Activated T-helper 1 cell treated with anti-CD3 and anti-CD28 coated beads, Interleukin-12 subunit alpha, Interleukin-12 subunit beta, Interleukin-2, Interleukin-4 antibody, amounts not matched to agents 30 ng/mL and 10 ng/mL and 1 ng/mL, durations not matched to agents 14 hours and 24 hours and 36 hours (primary cell): ENCODE data around the gene EIF4G3. TPM values are rescaled to one million over a fixed set of nuclear protein-coding genes. Genes with fewer than 3 reads are reported as not detected.
"Not testable (repeated sequence)": the region's sequence is repeated elsewhere in the genome, so short reads cannot be mapped to it uniquely, and the experiment has no call there.

Source experiments
- DNase-seq: peaks from one replicate; pipeline ENCODE4 v3.0.0; 2021; ENCODE audit warnings: low spot score
- H3K27ac Mint-ChIP-seq: one replicate; pipeline ENCODE4 v1.8.0; 2021; ENCODE audit warnings: mild to moderate bottlenecking, mixed read lengths
- H3K27me3 Mint-ChIP-seq: one replicate; pipeline ENCODE4 v1.8.0; 2022; ENCODE audit warnings: mild to moderate bottlenecking, moderate library complexity, mixed read lengths; ENCODE audit not compliant: insufficient read depth
- H3K36me3 Mint-ChIP-seq: one replicate; pipeline ENCODE4 v1.8.0; 2021; ENCODE audit warnings: low read depth, mixed read lengths
- H3K4me1 Mint-ChIP-seq: one replicate; pipeline ENCODE4 v1.8.0; 2021; ENCODE audit warnings: low read depth, mixed read lengths
- H3K4me3 Mint-ChIP-seq: one replicate; pipeline ENCODE4 v1.8.0; 2021; ENCODE audit warnings: mild to moderate bottlenecking, moderate library complexity, mixed read lengths
- H3K9me3 Mint-ChIP-seq: one replicate; pipeline ENCODE4 v1.8.0; 2021; ENCODE audit warnings: mixed read lengths
- intact Hi-C: fragments of 100-400 bp; cut with micrococcal nuclease; formaldehyde crosslinking; loops from one replicate; pipeline ENCODE4 v1.15.1; 2024
- total RNA-seq: library from RNA; stranded (reverse); gene quantifications from 2 replicates; pipeline ENCODE4 v1.2.3, GENCODE V29; 2022

Gene EIF4G3
- total RNA-seq, 1 donor from 2014 or later, result 67.5 TPM

DNA sequence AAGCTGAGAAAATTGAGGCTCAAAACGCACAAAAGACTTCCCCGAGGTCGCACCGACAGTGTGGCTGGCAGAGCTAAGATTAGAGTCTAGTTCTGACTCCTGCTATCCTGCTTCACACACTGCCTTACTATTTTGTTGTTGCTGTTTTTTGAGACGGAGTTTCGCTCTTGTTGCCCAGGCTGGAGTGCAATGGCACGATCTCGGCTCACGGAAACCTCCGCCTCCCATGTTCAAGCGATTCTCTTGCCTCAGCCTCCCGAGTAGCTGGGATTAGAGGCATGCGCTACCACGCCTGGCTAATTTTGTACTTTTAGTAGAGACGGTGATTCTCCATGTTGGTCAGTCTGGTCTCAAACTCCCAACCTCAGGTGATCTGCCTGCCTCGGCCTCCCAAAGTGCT lies 1.6 kb upstream of the EIF4G3 start:
- not testable (repeated sequence) for DNase-seq, H3K27ac Mint-ChIP-seq, H3K27me3 Mint-ChIP-seq, H3K36me3 Mint-ChIP-seq, H3K9me3 Mint-ChIP-seq
- Mint-ChIP-seq H3K4me1 (peaks cover 21% of the 10 kb centered on the region), H3K4me3 (peak overlapping the region; percentile 52)
- intact Hi-C loops, result loop anchor here (5.0 kb wide), 2 partner anchors 114 to 246 kb away; partner anchors contain the start of gene ECE1

DNA sequence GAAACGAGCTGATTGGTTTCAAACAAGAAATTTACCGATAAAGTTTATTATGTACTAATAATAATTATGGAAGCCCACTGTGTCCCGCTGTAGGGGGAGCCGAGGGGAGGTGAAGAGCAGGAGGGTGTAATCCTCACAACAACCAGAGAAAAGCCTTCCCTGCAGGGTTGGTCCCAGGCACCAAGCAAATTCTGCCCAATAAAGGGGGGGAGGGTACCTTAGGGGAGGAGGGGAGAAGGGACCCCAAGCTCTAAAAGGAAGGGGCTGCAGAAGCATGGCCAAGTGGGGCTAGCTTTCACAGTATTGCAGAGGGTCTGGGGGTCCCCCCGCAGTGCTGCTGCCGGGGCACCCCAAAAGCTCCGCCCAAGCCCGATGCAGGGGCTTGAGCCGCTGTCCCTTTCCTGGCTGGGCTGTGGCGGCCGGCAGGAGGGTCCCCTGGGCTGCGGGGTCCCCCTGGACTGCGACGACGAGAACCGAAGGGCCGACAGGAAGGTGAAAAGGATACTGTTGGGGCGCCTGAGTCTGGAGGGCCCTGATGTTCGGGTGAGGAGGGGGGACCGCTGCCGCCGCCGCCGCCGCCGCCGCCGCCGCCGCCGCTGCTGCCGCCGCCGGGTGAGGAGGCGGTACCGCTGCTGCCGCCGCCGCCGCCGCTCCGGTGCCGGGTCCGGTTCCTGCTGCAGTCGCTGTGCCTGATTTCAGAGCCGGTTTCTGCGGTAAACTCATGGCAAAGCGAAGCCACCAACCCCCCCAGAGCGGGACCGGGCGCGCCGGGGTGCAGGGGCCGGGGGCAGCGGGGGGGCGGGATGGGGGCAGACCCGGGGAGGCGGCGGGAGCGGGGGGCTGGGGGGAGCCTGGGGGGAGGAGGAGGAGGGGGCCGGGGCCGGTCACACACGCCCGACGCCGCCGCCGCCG lies 771 bp downstream of the EIF4G3 start:
- Mint-ChIP-seq H3K27me3 (no peaks in the 10 kb centered on the region), H3K9me3 (no peaks in the 10 kb centered on the region), H3K4me1 (peaks cover 34% of the 10 kb centered on the region), H3K4me3 (peak overlapping the region; percentile 87), H3K36me3 (peaks cover 17% of the 10 kb centered on the region), H3K27ac (peak overlapping the region; percentile 87)
- DNase-seq, result peak; percentile 27
- intact Hi-C loops, result loop anchor here (1.0 to 5.0 kb wide), 4 partner anchors 116 to 389 kb away; partner anchors contain the start of genes ECE1 and HP1BP3

DNA sequence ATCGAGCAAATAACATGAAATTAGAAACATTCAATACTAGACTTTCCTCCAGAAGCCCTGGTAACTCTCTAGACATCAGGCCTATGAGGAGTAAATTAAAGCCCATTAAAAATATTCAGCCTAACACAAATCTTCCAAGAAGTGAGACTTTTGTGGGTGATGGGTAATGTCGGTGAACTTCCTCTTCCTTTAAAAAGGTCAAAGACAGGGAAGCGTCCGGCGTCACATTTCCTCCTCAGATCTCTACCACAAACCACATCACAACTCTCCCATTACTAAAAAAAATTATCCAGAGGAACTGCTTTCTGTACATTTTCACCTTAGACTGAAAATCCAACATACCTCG lies 1.4 kb downstream of the EIF4G3 start:
- no peak for DNase-seq
- Mint-ChIP-seq H3K4me1 (peaks cover 34% of the 10 kb centered on the region), H3K36me3 (peaks cover 19% of the 10 kb centered on the region), H3K27me3 (no peaks in the 10 kb centered on the region), H3K4me3 (peak overlapping the region; percentile 87), H3K9me3 (no peaks in the 10 kb centered on the region), H3K27ac (peak overlapping the region; percentile 87)
- intact Hi-C loops, result loop anchor here (2.0 to 5.0 kb wide), 3 partner anchors 117 to 243 kb away; partner anchors contain the start of gene ECE1

DNA sequence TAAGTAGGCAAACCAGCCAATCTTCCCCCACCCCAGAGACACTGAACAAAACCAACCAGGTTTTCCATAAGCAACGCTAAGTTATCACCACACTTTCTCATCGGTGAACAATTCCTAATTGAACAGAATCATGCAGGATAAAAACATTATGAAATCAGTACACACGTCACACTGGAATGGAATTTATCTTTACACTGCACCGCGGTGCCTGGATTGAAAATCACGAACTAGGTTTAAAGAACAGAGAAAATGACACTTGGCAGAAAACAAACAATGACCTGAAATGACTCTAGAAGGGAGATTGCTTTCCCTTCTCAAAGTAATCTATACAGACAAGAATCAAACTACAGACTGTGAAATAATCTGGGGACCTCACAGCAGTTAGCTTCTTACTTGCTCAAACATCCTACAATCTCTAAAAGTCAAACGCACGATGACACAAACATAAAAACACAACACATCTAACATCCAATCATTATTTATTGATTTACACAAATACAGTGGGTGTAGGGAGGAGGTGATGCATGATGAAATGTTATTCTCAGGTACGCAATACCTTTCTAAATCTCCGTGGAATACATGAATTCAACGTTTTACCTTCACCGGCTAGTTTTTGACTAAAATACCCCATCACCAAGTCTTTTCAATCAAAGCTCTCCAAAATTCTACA lies 1.9 kb downstream of the EIF4G3 start:
- peaks cover 21% of the 10 kb centered on the region for H3K36me3 Mint-ChIP-seq
- peak overlapping the region; percentile 87 for H3K27ac Mint-ChIP-seq
- peaks cover 34% of the 10 kb centered on the region for H3K4me1 Mint-ChIP-seq
- H3K9me3 Mint-ChIP-seq, result no peaks in the 10 kb centered on the region
- no peaks in the 10 kb centered on the region for H3K27me3 Mint-ChIP-seq
- DNase-seq, result no peak
- H3K4me3 Mint-ChIP-seq, result peak overlapping the region; percentile 87
- intact Hi-C loops, result loop anchor here (2.0 to 5.0 kb wide), 3 partner anchors 118 to 242 kb away; partner anchors contain the start of gene ECE1

DNA sequence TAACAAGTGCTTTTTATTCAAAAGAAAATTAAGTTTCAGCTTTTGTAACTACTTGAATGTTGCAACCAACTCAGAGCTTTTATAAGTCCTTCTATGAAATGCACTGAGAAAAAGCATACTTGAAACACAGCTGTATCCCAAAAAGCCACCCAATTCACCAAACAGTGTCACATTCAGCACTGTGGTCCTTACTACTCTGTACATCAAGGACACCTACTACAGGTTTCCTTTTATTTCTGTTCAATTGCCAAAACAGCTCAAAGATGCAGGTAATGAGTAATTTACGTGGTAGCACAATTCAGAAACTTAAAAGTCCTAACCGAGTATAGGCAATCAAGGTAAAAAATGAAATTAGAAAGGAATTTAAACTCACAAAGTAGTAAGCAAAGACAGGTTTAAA lies 2.5 kb downstream of the EIF4G3 start:
- no peak for DNase-seq
- H3K36me3 Mint-ChIP-seq, result peaks cover 21% of the 10 kb centered on the region
- intact Hi-C loops, result loop anchor here (2.0 kb wide), 1 partner anchor 181 kb away; no protein-coding TSS in a partner anchor
- peak overlapping the region; percentile 33 for H3K27ac Mint-ChIP-seq
- H3K4me3 Mint-ChIP-seq, result peak overlapping the region; percentile 87
- no peaks in the 10 kb centered on the region for H3K27me3 Mint-ChIP-seq
- no peaks in the 10 kb centered on the region for H3K9me3 Mint-ChIP-seq
- H3K4me1 Mint-ChIP-seq, result peaks cover 34% of the 10 kb centered on the region

DNA sequence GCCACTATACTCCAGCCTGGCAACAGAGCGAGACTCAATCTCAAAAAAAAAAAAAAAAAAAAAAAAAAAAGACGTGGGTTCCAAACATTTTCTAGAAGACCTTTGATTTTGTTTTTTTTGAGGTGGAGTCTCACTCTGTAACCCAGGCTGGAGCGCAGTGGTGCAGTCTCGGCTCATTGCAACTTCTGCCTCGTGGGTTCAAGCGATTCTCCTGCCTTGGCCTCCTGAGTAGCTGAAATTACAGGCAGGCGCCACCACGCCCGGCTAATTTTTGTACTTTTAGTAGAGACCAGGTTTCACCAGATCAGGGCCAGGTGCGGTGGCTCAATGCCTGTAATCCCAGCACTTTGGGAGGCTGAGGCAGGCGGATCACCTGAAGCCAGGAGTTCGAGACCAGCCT lies 3.6 kb downstream of the EIF4G3 start:
- intact Hi-C loops, H3K27me3 Mint-ChIP-seq, H3K9me3 Mint-ChIP-seq, H3K27ac Mint-ChIP-seq, H3K4me3 Mint-ChIP-seq, DNase-seq: not testable (repeated sequence)
- Mint-ChIP-seq H3K4me1 (peaks cover 34% of the 10 kb centered on the region), H3K36me3 (peaks cover 26% of the 10 kb centered on the region)

DNA sequence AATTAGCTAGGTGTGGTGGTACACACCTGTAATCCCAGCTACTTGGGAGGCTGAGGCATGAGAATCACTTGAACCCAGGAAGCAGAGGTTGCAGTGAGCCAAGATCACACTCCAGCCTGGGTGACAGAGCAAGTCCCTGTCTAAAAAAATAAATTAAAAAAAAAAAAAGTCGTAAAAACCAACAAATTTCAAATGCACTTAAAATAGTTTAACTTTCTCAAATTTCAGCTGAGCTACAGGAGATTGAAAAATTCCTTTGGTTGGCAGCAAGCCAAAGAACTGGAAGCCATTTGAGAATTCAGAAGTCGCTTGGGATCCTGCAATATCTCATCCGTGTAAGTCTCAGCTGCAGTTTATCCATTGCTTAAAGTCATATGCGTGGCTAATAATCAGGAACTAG lies 5.9 kb downstream of the EIF4G3 start:
- peaks cover 36% of the 10 kb centered on the region for H3K4me1 Mint-ChIP-seq
- H3K9me3 Mint-ChIP-seq, H3K4me3 Mint-ChIP-seq, DNase-seq, H3K27me3 Mint-ChIP-seq, intact Hi-C loops, H3K27ac Mint-ChIP-seq: not testable (repeated sequence)
- peaks cover 30% of the 10 kb centered on the region for H3K36me3 Mint-ChIP-seq

DNA sequence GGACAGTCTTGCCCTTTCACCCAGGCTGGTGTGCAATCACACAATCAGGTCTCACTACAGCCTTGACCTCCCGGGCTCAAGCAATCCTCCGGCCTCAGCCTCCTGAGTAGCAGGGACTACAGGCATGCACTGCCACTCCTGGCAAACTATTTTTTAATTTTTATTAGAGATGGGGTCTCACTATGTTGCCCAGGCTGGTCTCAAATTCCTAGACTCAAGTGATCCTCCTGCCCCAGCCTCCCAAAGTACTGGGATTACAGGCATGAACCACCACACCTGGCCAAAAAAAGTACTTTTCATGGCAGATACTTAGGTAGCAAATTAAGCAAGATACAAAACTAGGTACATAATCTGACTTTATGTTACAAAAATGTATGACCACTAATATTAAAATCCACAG lies 8.3 kb downstream of the EIF4G3 start:
- no peaks in the 10 kb centered on the region for H3K27me3 Mint-ChIP-seq
- no peaks in the 10 kb centered on the region for H3K9me3 Mint-ChIP-seq
- intact Hi-C loops, result no loop called here
- no peak for DNase-seq
- peaks cover 26% of the 10 kb centered on the region for H3K4me1 Mint-ChIP-seq
- no peak overlapping the region for H3K4me3 Mint-ChIP-seq
- H3K27ac Mint-ChIP-seq, result no peak overlapping the region
- peaks cover 31% of the 10 kb centered on the region for H3K36me3 Mint-ChIP-seq

DNA sequence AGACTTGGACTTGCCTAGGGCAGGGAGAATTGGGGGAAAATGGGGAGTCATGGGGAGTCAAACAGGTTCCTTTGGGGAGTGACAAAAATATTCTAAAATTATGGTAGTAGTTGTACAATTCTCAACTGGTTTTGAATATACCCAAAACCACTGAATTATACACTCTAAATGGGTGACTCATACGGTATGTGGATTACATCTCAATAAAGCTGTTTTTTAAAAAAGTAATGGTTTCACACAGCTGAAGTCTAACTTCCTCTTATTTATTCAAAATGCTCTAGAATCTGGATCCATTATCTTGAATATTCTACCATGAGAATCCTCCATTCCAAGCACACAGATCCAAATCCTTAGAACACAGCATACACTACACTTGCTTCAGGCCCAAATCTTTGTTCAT lies 11.1 kb downstream of the EIF4G3 start:
- intact Hi-C loops, result no loop called here
- no peaks in the 10 kb centered on the region for H3K27me3 Mint-ChIP-seq
- H3K4me3 Mint-ChIP-seq, result no peak overlapping the region
- peaks cover 18% of the 10 kb centered on the region for H3K4me1 Mint-ChIP-seq
- H3K27ac Mint-ChIP-seq, result no peak overlapping the region
- DNase-seq, result no peak
- peaks cover 30% of the 10 kb centered on the region for H3K36me3 Mint-ChIP-seq
- no peaks in the 10 kb centered on the region for H3K9me3 Mint-ChIP-seq

DNA sequence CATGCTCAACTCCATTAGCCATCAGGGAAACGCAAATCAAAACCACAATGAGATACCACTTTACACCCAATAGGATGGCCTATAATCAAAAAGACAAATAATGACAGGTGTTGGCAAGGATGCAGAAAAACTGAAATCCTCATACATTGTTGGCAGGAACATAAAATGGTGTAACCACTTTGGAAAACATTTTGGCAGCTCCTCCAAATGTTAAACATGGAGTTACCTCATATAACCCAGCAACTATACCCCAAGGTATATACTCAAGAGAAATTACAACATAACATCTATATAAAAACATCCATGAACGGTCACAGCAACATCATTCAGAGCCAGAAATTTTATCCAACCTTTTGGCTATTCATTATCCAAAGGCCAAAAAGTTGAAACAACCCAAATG lies 11.6 kb downstream of the EIF4G3 start:
- no peak overlapping the region for H3K4me3 Mint-ChIP-seq
- H3K27ac Mint-ChIP-seq, result no peak overlapping the region
- H3K36me3 Mint-ChIP-seq, result peaks cover 32% of the 10 kb centered on the region
- intact Hi-C loops, result no loop called here
- no peaks in the 10 kb centered on the region for H3K27me3 Mint-ChIP-seq
- peaks cover 24% of the 10 kb centered on the region for H3K4me1 Mint-ChIP-seq
- no peaks in the 10 kb centered on the region for H3K9me3 Mint-ChIP-seq
- DNase-seq, result no peak

DNA sequence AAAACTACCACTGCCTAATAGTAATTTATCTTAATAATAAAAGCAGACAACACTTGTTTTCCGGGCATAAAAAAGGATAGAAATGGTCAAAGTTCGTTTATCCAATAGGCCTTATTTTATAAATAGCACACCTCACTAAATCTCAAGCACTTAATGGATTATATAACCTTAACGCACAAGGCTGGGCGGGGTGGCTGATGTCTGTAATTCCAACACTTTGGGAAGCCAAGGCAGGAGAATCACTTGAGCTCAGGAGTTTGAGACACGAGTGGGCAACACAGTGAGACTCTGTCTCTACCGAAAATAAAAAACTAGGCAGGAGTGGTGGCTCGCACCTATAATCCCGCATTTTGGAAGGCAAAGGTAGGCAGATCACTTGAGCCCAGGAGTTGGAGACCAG lies 12.4 kb downstream of the EIF4G3 start:
- Mint-ChIP-seq H3K4me1 (peaks cover 24% of the 10 kb centered on the region), H3K9me3 (no peaks in the 10 kb centered on the region), H3K27me3 (no peaks in the 10 kb centered on the region), H3K36me3 (peaks cover 33% of the 10 kb centered on the region), H3K4me3 (no peak overlapping the region), H3K27ac (no peak overlapping the region)
- intact Hi-C loops, result no loop called here
- DNase-seq, result no peak

DNA sequence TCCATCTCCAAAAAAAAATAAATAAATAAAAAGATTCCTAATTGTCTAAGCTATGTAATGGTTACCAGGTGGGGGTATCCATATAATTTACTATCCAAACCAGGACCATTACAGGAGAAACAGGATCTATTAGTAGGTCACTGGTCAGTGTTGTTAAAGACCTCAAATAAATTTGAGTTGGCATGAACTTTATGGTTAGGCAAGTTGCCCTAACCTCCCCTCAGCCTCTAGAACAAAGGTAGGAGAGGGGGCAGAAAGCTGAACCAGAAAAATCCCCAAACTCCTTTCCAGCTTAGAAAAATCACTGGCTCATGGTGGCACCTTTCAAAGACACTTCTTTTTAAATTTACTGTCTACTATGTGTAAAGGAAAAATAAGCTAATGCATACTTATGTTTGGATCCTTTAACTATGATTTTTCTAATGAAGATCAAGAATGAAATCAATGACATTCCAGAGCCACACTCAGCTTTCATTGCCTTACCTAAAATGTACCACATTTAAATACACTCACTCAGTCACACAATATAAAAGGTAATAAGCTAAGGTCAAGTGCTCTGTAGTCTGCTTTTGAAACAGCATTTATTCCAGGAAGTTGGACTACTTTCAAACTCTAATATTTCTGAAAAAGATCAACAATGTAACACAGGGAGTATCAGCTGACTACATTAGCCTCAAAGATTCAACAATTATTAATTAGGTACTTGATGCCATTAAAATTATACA lies 13.8 kb downstream of the EIF4G3 start:
- DNase-seq, result no peak
- Mint-ChIP-seq H3K27me3 (no peaks in the 10 kb centered on the region), H3K4me3 (no peak overlapping the region), H3K9me3 (no peaks in the 10 kb centered on the region), H3K36me3 (peaks cover 30% of the 10 kb centered on the region), H3K27ac (no peak overlapping the region), H3K4me1 (peaks cover 29% of the 10 kb centered on the region)
- intact Hi-C loops, result no loop called here
